ENCODE data around the gene ADRA2C.

Gene ADRA2C

DNA sequence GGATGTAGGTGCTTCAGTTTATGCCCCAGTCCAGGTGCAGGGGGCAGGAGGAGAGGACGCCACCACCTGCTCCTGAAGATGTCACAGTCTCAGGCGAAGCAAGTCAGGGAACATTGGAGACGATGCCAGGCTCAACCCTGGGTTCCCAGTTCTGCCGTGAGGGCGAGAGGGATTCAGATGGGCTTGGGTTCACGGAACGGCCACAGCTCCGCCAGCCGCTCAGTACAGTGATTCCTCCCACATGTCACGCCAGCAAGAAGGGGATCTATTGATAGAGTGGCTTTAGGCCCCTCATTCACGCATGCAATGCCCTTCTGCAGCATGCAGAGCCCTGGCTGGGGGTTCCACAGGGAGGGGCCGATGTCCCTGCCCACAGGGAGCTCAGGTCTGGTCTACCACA lies 34.2 kb downstream of the ADRA2C start:
- no peaks in the 10 kb centered on the region for H3K36me3 ChIP-seq (ENCODE audit: insufficient read depth, low read length)
- no peaks in the 10 kb centered on the region for H3K4me1 ChIP-seq (ENCODE audit: insufficient read depth, low read length, poor library complexity, severe bottlenecking)
- H3K9ac ChIP-seq (ENCODE audit: low read depth, low read length, poor library complexity, severe bottlenecking) = no peak overlapping the region
- no peak overlapping the region for H3K4me3 ChIP-seq (ENCODE audit: low read length, poor library complexity, severe bottlenecking)
- no peaks in the 10 kb centered on the region for H3K27me3 ChIP-seq (ENCODE audit: insufficient read depth, low read length, poor library complexity, severe bottlenecking)
- TF ChIP-seq, protein P1, sequence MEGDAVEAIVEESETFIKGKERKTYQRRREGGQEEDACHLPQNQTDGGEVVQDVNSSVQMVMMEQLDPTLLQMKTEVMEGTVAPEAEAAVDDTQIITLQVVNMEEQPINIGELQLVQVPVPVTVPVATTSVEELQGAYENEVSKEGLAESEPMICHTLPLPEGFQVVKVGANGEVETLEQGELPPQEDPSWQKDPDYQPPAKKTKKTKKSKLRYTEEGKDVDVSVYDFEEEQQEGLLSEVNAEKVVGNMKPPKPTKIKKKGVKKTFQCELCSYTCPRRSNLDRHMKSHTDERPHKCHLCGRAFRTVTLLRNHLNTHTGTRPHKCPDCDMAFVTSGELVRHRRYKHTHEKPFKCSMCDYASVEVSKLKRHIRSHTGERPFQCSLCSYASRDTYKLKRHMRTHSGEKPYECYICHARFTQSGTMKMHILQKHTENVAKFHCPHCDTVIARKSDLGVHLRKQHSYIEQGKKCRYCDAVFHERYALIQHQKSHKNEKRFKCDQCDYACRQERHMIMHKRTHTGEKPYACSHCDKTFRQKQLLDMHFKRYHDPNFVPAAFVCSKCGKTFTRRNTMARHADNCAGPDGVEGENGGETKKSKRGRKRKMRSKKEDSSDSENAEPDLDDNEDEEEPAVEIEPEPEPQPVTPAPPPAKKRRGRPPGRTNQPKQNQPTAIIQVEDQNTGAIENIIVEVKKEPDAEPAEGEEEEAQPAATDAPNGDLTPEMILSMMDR (conservative IDR thresholded peaks at IDR 0.05; ENCODE audit: low read length) = no peak
- no peak for TF ChIP-seq EZH2phosphoT487 (IDR thresholded peaks at IDR 0.05; ENCODE audit: borderline replicate concordance)
- H4K20me1 ChIP-seq (ENCODE audit: insufficient read depth, low read length, poor library complexity, severe bottlenecking) = no peaks in the 10 kb centered on the region
- no peaks in the 10 kb centered on the region; the same call in 1 of the 2 replicates for H3K9me3 ChIP-seq (ENCODE audit: insufficient read depth, low read depth, low read length)
- no peaks in the 10 kb centered on the region for H3K9me2 ChIP-seq (replicated peaks; ENCODE audit: low read depth, low read length)
- H3F3A ChIP-seq (ENCODE audit: low read depth) = no peaks in the 10 kb centered on the region
- H3K79me2 ChIP-seq (ENCODE audit: insufficient read depth, low read length) = no peaks in the 10 kb centered on the region
- H3K4me2 ChIP-seq (ENCODE audit: low read depth, low read length, poor library complexity, severe bottlenecking) = no peak overlapping the region
- H2AFZ ChIP-seq (ENCODE audit: low read length) = no peak overlapping the region

DNA sequence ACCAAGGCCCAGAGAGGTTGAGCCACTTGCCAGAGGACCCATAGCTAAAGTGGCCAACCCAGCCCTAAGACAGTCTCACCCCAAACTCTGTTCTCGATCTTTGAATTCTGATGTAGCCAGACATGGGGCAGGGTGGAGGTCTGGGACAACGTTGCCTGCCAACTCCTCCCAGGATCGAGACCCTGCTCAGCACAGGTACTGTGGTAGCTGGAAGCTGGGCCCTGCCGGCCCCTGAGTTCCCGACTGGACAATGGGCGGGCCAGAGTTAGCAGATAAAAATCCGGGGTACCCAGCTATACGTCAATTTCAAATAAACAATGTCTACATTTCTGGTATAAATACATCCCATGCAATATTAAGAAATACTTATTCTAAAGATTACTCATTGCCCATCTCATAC lies 35.3 kb downstream of the ADRA2C start:
- no peaks in the 10 kb centered on the region for H3K9me2 ChIP-seq (replicated peaks; ENCODE audit: low read depth, low read length)
- no peaks in the 10 kb centered on the region for H3K36me3 ChIP-seq (ENCODE audit: insufficient read depth, low read length)
- TF ChIP-seq, protein P1 (conservative IDR thresholded peaks at IDR 0.05; ENCODE audit: low read length) = no peak
- TF ChIP-seq EZH2phosphoT487 (IDR thresholded peaks at IDR 0.05; ENCODE audit: borderline replicate concordance) = no peak
- H3K27me3 ChIP-seq (ENCODE audit: insufficient read depth, low read length, poor library complexity, severe bottlenecking) = no peaks in the 10 kb centered on the region
- no peak overlapping the region for H2AFZ ChIP-seq (ENCODE audit: low read length)
- H3K9me3 ChIP-seq (ENCODE audit: insufficient read depth, low read depth, low read length) = no peaks in the 10 kb centered on the region; the same call in 1 of the 2 replicates
- H3K4me3 ChIP-seq (ENCODE audit: low read length, poor library complexity, severe bottlenecking) = no peak overlapping the region
- no peak overlapping the region for H3K4me2 ChIP-seq (ENCODE audit: low read depth, low read length, poor library complexity, severe bottlenecking)
- H4K20me1 ChIP-seq (ENCODE audit: insufficient read depth, low read length, poor library complexity, severe bottlenecking) = no peaks in the 10 kb centered on the region
- no peaks in the 10 kb centered on the region for H3K4me1 ChIP-seq (ENCODE audit: insufficient read depth, low read length, poor library complexity, severe bottlenecking)
- H3K9ac ChIP-seq (ENCODE audit: low read depth, low read length, poor library complexity, severe bottlenecking) = no peak overlapping the region
- no peaks in the 10 kb centered on the region for H3F3A ChIP-seq (ENCODE audit: low read depth)
- H3K79me2 ChIP-seq (ENCODE audit: insufficient read depth, low read length) = no peaks in the 10 kb centered on the region

DNA sequence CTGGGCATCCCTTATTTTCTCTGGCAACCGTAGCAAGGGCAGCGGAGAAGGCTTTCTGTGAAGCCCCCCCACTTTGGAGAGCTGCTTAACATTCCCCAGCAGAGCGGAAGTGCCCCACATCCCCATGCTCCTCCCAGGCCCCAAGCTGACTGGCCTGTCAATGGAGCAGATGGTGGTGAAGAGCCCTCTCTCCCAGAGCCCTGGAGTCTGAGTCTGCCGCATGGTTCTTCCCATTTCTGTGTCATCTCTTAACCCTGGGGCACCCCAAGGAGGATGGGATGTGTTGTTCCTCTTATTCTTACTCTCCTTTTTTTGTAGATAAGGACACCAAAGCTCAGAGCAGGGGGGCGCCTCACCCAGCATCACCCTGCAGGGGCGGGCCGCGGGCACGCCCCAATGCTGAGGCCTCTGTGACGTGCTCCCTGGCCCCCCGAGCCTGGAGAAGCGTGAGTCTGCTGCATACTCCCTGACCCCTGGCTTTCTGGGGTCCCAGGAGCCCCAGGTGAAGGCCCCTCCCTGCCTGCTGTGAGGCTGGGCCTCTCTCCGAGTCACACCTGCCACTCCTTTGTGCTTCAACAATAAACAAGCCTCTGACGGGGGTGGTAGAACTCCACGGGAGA lies 35.9 kb downstream of the ADRA2C start:
- Histone ChIP-seq H3K4me3 (ENCODE audit: low read length, poor library complexity, severe bottlenecking) (no peak overlapping the region), H3K9me2 (replicated peaks; ENCODE audit: low read depth, low read length) (no peaks in the 10 kb centered on the region), H3F3A (ENCODE audit: low read depth) (no peaks in the 10 kb centered on the region), H3K27me3 (ENCODE audit: insufficient read depth, low read length, poor library complexity, severe bottlenecking) (no peaks in the 10 kb centered on the region), H4K20me1 (ENCODE audit: insufficient read depth, low read length, poor library complexity, severe bottlenecking) (no peaks in the 10 kb centered on the region), H3K9me3 (ENCODE audit: insufficient read depth, low read depth, low read length) (no peaks in the 10 kb centered on the region; the same call in 1 of the 2 replicates), H3K4me1 (ENCODE audit: insufficient read depth, low read length, poor library complexity, severe bottlenecking) (no peaks in the 10 kb centered on the region), H2AFZ (ENCODE audit: low read length) (no peak overlapping the region), H3K36me3 (ENCODE audit: insufficient read depth, low read length) (no peaks in the 10 kb centered on the region), H3K79me2 (ENCODE audit: insufficient read depth, low read length) (no peaks in the 10 kb centered on the region), H3K4me2 (ENCODE audit: low read depth, low read length, poor library complexity, severe bottlenecking) (no peak overlapping the region), H3K9ac (ENCODE audit: low read depth, low read length, poor library complexity, severe bottlenecking) (no peak overlapping the region)
- TF ChIP-seq EZH2phosphoT487 (IDR thresholded peaks at IDR 0.05; ENCODE audit: borderline replicate concordance) = no peak
- TF ChIP-seq, protein P1 (conservative IDR thresholded peaks at IDR 0.05; ENCODE audit: low read length) = no peak

Measured in Loucy (cell line).